GM21576 (cell line): ENCODE results near the gene SGO1.

ENCODE experiments used
- ATAC-seq: cut with Tn5 transposase; IDR thresholded peaks from one replicate; pipeline ENCODE4 v1.9.1; 2021; ENCODE audit warnings: mild to moderate bottlenecking, moderate library complexity; ENCODE audit not compliant: unreplicated experiment

Gene SGO1

DNA sequence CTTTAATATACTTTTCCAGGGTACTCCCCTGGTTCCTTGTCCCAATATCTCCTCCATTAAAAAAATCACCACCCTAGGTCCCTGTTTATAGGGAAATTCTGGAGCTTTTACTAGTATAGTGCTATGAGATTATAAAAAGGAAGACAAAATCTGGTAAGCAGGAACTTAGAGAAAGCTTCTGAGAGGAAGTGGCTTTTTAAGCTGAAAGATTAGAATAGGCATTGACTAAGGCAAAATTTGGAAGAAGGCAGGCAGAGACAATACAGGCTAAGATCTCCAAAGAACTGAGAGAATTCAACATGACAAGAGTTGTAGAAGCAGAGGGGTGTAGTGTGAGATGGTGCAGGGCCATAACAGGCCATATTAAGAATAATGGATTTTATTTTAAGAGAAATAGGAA, 25.8 kb downstream of the SGO1 start:
- ATAC-seq = no peak

DNA sequence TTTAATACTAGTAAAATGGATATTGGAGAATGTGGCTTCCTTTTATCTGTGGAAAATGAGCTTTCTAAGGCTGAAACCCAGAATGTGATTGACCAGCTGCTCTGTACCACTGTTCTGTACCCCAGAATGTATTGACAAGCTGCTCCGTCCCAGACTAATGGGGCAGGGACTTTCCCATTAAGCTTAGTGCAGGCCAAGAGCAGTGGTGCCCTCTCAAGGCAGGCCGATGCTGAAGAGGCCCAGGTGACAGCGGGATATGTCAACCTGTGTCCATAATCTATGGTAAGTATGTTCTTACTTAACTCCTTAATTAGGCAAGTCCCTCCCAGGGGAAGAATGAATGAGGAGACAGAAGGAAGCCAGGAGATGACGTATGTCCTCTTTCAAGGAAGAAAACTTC, 31.1 kb downstream of the SGO1 start:
- no peak for ATAC-seq

DNA sequence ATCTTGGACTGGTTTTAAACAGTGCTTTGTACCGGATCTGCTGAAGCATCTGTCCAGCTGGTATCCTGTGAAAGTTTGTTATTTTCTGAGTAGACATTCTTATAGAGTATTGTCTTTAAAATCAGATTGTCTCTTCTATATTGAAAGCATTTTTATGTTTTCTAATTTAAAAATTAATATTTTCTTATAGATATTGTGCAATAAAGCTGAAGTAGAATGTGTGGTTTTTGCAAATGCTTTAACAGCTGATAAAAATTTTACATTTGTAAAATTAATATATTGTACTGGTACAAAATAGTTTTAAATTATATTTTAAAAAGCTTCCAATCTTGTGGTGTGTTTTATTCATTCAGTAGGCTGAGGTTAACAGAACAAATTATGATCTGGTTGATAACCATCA, 31.9 kb downstream of the SGO1 start:
- no peak for ATAC-seq

GRCh38 chr3:20148466-20148865, 37.5 kb downstream of the SGO1 start:
- ATAC-seq = no peak

GRCh38 chr3:20147361-20147760, 38.6 kb downstream of the SGO1 start:
- no peak for ATAC-seq

DNA sequence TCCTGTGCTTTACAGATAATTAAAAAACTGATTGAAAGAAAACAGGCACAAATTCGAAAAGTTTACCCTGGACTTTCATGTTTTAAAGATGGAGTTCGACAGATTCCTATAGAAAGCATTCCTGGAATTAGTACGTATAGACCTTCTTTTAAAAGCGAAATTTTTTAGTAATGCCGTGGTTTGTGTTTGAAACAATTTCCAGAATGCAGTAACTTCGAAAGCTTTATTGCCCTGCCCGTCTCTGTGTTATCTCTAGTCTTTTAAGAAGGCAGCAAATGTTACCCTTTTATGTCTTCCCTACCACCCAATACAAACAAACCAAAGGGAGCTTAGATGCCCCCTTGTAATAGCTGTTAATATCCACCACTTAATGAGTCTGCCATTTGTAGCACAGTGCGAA, 39.7 kb downstream of the SGO1 start:
- ATAC-seq = no peak

- ATAC-seq = no peak
Observed at GRCh38 chr3:20145874-20146273, 40.1 kb downstream of the SGO1 start.

DNA sequence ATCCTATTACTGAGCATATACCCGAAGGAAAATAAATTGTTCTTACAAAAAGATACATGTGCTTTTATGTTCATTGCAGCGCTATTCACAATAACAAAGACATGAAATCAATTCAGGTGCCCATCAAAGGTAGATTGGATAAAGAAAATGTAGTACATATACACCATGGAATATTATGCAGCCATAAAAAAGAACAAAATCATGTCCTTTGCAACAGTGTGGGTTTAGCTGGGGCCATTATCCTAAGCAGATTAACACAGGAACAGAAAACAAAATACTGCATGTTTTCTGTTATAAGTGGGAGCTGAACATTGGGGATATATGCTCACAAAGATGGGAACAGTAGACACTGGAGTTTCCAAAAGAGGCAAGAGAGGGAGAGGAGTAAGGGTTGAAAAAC, 42.5 kb downstream of the SGO1 start:
- no peak for ATAC-seq

GRCh38 chr3:20142517-20142916, 43.5 kb downstream of the SGO1 start:
- ATAC-seq = no peak

- ATAC-seq = no peak
Observed at GRCh38 chr3:20141851-20142250, 44.2 kb downstream of the SGO1 start.

GRCh38 chr3:20141316-20141715, 44.7 kb downstream of the SGO1 start:
- no peak for ATAC-seq

GRCh38 chr3:20140881-20141280, 45.1 kb downstream of the SGO1 start:
- no peak for ATAC-seq

- ATAC-seq = no peak
Observed at GRCh38 chr3:20137647-20138046, 48.4 kb downstream of the SGO1 start.

DNA sequence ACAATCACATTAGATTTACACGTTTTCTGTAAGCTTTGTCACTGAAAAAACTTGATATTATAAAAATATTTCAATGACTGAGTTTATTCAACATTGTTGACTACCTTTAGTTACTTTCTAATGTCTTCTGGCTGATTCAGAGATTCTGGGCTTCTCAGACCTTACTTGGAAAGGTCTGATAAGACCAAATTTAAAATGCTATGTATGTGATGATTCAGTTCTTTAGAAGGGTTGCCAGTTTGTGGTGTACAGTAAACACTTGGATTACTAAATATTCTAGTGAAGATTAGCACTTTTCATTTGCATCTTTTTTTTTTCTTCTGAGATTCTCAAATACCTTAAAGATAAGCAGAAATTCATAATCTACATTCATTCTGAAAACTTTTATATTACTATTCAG, 49.8 kb downstream of the SGO1 start:
- no peak for ATAC-seq

DNA sequence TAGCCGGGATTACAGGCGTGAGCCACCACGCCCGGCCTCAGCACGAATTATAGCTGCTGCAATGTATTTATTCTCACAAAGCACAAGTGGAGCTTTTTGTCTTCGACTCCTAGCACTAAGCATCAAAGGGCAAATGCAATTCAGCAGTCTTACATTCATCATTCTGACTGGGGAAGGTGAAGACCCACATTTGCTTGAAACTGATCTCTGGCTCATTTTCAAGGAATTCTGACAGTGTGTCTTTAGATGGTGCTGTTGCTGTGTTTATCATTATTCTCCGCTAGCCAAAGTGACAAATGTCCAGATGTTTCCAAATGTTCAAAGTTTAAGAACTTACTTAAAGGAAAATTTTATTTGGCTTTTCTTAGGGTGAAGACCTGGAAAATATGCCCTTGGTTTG, 55.9 kb downstream of the SGO1 start:
- ATAC-seq = no peak

DNA sequence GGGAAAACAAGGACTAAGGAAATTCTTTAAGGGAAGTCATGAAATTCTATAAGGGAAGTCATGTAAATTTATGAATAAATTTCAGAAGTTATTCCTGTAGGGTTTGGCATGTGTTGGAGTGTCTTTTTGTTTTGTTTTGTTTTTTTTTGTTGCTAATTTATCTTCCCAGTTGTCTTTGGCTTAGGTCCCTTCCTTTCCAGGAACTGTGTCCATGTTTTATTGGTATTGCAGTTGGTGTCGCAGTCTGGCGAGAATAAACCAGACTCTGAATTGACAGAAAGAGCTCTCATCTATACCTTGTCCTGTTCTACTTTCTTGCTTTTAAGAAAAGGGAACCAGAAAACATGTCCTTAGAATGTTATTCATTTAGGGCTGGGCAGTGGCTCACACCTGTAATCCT, 57.6 kb downstream of the SGO1 start:
- ATAC-seq = no peak

GRCh38 chr3:20125897-20126296, 60.1 kb downstream of the SGO1 start:
- ATAC-seq = peak; percentile 100

DNA sequence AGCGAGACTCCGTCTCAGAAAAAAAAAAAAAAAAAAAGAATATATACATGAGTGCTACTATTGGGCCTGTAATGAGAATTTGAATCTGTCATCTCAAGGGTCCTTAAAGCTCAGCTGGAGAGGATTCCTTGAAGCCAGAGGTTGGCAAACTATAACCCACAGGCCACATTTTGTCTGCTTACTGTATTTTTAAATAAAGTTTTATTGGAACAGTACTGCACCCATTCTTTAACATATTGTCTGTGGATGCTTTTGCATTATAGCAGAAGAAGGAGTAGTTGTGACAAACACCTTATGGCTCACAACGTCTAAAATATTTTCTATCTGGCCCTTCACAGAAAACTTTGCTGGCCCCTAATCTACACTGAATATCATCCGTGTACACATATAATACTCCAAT, 60.7 kb downstream of the SGO1 start:
- no peak for ATAC-seq

DNA sequence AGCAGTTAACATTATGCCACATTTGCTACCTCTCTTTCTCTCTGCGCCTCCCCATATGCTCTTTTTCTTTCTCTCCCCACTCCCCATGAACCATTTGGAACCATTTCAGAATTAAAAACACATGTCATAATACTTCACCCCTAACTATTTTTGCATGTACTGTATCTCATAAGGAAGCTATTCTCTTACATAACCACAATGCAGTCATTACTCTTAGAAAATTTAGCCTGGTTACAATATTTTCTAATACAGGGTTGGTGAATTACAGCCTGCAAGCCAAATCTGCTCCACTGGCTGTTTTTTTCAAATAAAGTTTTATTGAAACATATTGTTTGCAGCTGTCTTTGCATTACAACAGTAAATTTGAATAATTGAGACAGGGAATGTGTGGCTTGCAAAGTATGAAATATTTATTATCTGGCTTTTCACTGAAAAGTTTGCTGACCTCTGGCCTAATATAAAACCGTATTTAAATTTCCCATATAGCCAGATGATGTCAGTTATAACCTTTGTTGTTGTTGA, 62.8 kb downstream of the SGO1 start:
- ATAC-seq = no peak

DNA sequence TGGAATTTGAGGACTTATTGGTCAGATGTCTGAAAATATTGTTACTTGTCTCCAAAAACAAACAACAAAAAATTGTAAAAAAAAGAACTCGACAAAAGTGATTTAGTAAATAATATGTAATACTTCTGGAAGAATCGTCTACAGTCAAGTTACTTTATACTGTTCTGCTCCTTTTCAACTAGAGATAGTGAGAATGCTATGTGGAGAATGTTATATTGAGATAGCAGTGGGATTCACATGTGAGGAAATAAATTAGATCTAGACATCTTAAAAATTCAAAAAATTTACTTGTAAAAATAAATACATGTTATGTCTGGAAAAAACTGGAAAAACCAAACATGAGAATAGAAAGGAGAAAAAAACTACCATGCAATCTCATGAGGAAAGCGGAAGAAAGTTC, 64.9 kb downstream of the SGO1 start:
- ATAC-seq = no peak
